ENCODE measurements around the gene FAM210A.
"Not testable (repeated sequence)": the region's sequence is repeated elsewhere in the genome, so short reads cannot be mapped to it uniquely, and the experiment has no call there.

Gene FAM210A

GRCh38 chr18:13696961-13697360, 29.4 kb downstream of the FAM210A start:
- DNase-seq = no peak

DNA sequence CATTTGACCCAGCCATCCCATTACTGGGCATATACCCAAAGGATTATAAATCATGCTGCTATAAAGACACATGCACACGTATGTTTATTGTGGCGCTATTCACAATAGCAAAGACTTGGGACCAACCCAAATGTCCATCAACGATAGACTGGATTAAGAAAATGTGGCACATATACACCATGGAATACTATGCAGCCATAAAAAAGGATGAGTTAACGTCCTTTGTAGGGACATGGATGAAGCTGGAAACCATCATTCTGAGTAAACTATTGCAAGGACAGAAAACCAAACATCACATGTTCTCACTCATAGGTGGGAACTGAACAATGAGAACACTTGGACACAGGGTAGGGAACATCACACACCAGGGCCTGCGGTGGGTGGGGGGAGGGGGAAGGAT, 31.0 kb downstream of the FAM210A start:
- DNase-seq = not testable (repeated sequence)

- not testable (repeated sequence) for DNase-seq
Measured at GRCh38 chr18:13690060-13690459, 36.3 kb downstream of the FAM210A start.

DNA sequence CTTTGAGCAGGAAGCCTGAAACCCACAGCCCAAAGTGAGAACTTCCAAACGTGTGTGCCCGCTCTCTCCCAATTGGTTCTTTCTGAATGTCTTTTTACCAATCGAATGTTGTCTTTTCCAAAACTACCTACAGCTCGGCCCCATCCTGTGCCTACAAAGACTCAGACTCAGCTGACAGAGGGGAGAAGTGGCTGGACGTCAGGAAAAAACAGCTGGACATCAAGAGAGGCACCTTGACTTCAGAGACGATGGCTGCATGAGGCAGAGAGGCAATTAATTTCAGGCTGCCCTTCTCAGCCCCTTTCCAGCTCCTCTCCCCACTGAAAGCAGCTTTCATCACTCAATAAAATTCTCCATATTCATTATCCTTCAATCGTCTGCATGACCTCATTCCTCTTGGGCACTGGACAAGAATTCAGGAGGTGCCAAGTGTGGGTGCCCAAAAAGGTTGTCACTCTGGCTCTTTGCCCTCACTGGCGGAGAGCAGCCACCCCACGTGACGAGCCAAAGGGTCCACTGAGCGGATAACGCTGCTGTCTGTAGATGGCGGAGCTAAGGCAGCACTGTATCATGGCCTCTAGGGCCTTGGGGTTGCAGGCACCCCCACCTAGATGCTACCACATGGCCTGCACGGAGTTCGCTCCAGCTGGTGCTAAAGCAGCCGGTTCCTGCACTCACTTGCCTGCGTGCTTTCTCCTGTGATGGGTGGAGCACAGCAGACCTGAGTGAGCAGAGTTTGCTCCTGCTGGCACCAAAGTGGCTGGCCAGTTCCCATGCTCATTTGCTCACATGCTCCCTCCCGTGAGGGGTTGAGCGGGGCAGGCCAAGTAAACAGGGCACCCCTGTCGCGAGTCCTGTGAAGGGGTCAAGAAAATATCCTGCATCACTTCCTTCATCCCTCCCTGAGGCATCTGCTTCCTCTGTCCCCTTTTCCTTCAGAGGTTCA, 37.9 kb downstream of the FAM210A start:
- DNase-seq = no peak

GRCh38 chr18:13684546-13684945, 41.8 kb downstream of the FAM210A start:
- no peak for DNase-seq

GRCh38 chr18:13681701-13682100, 44.7 kb downstream of the FAM210A start:
- DNase-seq = no peak

- DNase-seq = no peak
Measured at GRCh38 chr18:13680612-13681011, 45.7 kb downstream of the FAM210A start.

- DNase-seq = not testable (repeated sequence)
Measured at GRCh38 chr18:13677350-13677749, 49.0 kb downstream of the FAM210A start.

DNA sequence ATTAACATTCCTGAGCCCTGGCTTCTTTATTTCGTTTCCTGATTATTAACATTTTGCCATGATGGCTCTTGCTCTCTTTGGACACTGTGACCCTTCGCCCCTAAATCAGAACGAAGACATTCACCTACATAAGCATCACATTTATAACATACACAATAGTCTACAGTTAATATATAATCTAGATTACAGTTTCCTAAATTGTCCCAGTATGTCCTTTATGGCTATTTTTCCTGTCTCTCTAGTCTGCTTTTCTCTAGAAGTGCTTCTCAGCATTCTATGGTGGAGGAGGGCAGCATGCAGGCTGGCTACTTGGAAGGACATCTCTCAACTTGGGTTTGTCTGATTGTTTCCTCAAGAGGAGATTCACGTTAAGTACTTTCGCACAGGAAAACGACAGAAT, 49.9 kb downstream of the FAM210A start:
- no peak for DNase-seq

- DNase-seq = no peak
Measured at GRCh38 chr18:13672657-13673056, 53.7 kb downstream of the FAM210A start.

GRCh38 chr18:13661779-13662256, 64.5 kb downstream of the FAM210A start:
- no peak for DNase-seq

GRCh38 chr18:13661051-13661778, 65.1 kb downstream of the FAM210A start:
- no peak for DNase-seq

DNA sequence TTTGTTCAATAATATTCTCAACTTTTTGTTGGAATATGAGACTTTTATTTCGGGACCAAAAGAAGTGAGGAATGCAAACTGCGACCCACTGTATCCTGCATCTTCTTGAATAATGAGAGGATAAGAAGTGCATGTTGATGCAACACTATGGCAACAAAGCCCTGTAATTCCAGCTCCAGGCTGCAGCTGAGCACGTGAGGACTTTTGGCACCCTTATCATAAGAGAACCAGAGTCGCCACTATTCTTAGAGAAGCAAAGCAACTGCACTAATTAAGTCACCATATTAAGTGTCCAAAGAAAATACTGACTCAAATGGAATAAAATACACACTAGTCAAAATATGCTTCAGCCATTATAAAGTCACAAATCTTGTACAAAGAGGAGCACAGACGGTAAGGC, 65.8 kb downstream of the FAM210A start:
- DNase-seq = no peak

- DNase-seq = no peak
Measured at GRCh38 chr18:13658436-13659204, 67.7 kb downstream of the FAM210A start.

- no peak for DNase-seq
Measured at GRCh38 chr18:13657974-13658373, 68.4 kb downstream of the FAM210A start.

DNA sequence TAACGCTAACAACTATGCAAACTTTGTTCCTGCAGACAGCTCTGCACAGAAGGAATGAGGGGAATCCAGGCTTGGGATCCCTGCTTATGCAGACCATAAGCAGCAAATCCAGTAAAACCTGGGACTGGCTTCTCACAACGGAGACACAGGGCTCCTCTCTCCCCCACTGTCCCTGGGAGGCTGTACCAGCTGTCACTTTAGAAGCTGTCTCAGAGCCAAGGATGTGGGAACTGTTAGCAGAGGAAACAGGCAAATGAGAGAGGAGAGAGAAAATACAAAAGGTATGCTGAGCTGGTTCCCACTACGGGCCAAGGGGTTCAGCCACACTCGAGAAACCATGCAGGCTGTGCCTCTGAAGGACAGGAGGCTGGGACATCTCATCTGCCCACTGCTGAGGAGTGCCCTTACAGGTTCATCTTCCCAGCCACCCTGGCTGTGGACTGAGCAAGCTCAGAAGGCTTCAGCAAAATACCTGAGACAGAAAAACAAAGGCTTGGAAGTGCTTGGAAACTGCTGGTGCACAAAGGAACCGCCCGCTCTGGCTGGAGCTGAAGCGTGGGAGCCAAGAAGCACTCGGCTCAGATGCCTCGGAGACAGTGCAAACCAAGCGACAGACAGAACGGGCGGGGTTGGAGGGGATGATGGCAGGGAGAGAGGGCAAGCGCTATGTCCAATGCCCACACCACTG, 72.5 kb downstream of the FAM210A start:
- no peak for DNase-seq

DNA sequence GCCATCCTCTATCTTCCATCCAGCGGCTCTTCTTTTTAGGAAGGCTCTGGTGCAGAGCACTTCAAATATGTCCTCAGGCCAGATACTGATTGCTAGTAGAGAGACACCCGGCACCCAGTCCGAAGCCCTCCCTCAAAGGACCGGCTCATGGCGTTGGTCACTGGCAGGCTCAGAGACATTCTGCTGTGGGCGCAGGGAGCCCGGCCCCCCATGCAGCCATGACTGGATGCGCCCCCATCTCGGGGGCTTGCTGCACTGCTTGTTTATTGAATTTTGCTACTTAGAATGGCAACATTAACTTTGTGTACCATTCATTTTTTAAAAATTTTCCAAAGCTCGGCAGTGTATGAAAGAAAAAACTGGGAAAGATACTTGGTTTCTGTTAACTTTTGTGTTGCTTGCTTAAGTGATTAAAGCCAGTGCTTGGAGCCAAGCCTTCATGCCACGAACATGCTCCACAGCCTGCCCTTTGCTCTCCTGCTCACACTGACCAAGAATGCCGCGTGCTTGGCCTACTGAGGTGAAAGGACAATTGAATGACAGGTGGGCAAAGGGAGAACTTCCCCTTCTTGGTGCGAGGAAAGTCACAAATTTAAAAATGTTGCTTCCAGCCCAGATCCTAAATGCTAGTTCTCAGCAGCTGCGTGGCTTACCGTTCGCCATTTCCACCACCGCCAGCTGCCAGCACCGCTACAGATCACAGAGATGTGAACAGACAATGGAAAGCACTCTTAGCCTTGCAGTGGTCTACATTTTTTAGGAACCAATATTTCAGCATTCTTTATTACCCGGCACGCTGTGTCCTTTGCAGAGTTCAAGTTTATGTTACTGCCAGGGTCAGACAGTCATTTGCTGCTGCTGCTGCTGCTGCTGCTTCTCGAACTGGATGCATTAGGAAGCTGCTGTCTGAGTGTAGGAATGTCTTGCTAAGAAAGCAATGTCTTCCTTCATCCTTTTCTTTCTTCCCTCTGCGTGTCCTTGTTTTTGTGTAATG, 76.7 kb downstream of the FAM210A start:
- no peak for DNase-seq

DNA sequence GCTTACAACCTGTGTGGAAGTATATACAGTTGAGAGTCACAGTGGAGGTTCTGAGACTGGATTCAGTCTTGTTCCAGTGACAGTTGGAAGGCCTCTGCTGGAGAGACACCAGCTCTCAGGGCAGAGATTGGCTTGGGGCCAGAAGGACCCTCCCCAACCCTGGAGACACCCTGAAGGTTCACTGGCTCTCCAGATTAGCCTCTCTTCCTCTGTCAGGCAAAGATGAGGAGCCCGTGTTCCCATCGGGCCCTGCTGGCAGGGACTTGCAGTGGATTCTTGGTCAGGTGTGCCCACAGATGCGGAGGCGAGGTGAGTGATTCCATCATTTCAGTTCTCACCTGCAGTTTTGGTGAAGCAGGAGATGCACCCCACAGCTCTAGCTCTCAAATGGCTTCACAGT, 78.6 kb downstream of the FAM210A start:
- DNase-seq = no peak

DNA sequence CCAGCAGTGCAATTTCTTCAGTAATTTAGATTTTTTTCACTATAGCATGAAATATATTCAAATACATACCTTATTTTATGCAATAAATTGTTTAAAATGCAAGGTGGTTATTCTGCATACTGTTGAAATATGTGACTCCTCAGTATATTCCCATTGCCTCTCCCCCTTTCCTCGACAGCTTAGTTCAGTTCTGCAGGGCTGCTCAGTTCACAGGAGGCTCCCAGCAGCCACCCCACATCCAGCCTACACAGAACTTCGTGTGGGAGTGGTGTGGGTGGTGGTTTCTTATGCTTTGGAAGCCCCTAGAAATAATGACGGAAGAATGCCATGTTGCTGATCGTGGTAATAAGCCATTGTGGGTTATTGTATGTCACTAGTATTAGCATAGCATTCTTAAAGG, 79.7 kb downstream of the FAM210A start:
- no peak for DNase-seq

- DNase-seq = no peak
Measured at GRCh38 chr18:13645093-13645492, 81.3 kb downstream of the FAM210A start.

DNA sequence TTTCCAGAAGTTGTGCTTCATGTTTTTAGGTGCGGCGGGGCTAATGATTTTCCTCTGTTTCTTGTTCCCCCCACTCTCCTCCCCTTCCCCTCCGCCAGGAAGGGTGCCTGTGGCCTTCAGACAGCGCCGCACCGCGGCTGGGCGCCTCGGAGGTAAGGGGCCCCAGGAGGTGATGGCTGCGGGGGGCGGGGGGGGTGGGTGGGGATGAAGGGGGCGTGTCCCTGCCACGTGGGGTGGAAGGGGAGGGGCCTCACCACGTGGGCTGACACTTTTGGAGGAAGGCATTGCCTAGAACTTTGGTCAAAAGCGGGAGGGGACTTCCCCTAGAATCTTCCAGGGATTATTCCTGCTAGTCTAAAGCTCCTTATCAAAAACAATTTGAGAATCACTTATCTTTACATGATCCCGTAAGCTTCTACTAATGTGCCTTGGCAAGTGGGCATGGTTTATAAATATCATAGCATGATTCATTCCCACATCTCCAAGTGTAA, 83.1 kb downstream of the FAM210A start:
- no peak for DNase-seq

Data from SHP77 (cell line).